Transverse colon (tissue), 4 donors: Measurements from ENCODE around the gene DCDC2C. TPM values are rescaled to one million over a fixed set of nuclear protein-coding genes. Genes with fewer than 3 reads are reported as not detected.

ENCODE experiments used
- DNase-seq: peaks from one replicate; pipeline ENCODE4 v3.0.0-alpha.2; 2019
- H3K27ac ChIP-seq, 4 donors: fragments of 200-600 bp; sonication (generic); 2 replicates each; pipeline ENCODE4 v1.5.1; 2016 to 2018; ENCODE audit warnings: inconsistent platforms in 4 of 4
- H3K27me3 ChIP-seq: fragments of 200-600 bp; sonication (generic); 2 replicates; pipeline ENCODE4 v1.5.1; 2017; ENCODE audit warnings: inconsistent platforms
- H3K36me3 ChIP-seq, 4 donors: fragments of 200-600 bp; sonication (generic); 2 replicates each; pipeline ENCODE4 v1.5.1; 2017 to 2019; ENCODE audit warnings: inconsistent platforms in 4 of 4
- H3K4me1 ChIP-seq, 4 donors: fragments of 200-600 bp; sonication (generic); 2 replicates each; pipeline ENCODE4 v1.5.1; 2017 to 2020; ENCODE audit warnings: inconsistent platforms in 4 of 4
- H3K4me3 ChIP-seq, 4 donors: fragments of 200-600 bp; sonication (generic); 1 replicate in 1 of 4; 2 replicates in 3 of 4; pipeline versions ENCODE4 v1.5.1 to v1.6.1; 2017 to 2019; ENCODE audit warnings: inconsistent platforms in 4 of 4
- H3K9me3 ChIP-seq, 2 donors: fragments of 200-600 bp; sonication (generic); 2 replicates each; pipeline ENCODE4 v1.5.1; 2017 to 2019; ENCODE audit warnings: inconsistent platforms in 2 of 2
- CTCF ChIP-seq, 5 experiments: fragments of 200-600 bp in 3 of 5; fragments of 450-650 bp in 2 of 5; sonication (generic) in 3 of 5; IDR thresholded peaks; 1 replicate in 2 of 5; 2 replicates in 3 of 5; pipeline ENCODE4 v1.5.1; 2016 to 2017; ENCODE audit warnings: antibody characterized with exemption in 5 of 5, inconsistent platforms in 3 of 5, mild to moderate bottlenecking in 2 of 5, moderate library complexity in 1 of 5
- EP300 ChIP-seq: sonication (generic); formaldehyde crosslinking; IDR thresholded peaks from one replicate; pipeline ENCODE4 v1.6.1; 2017; ENCODE audit warnings: antibody characterized with exemption, low read depth
- POLR2A ChIP-seq: fragments of 450-650 bp; IDR thresholded peaks from one replicate; pipeline ENCODE4 v1.6.1; 2016; ENCODE audit warnings: antibody characterized with exemption, mild to moderate bottlenecking, moderate library complexity
- POLR2AphosphoS5 ChIP-seq, 3 donors: sonication (generic); formaldehyde crosslinking; IDR thresholded peaks; one replicate each; pipeline ENCODE4 v1.6.1; 2016; ENCODE audit warnings: antibody characterized with exemption in 3 of 3
- WGBS, 2 donors: methylation state at CpG; one replicate each; pipeline ENCODE4 v1.1.5; 2018; ENCODE audit warnings: low coverage in 1 of 2; 5-methylcytosine and 5-hydroxymethylcytosine counted together
- in situ Hi-C, 4 donors: fragments of 200-750 bp; cut with MboI; loops; one replicate each; pipeline versions ENCODE4 v1.15.0 to v1.15.1; 2017; ENCODE audit warnings: low sequenced_read_pairs in 3 of 4, low pct_ligation_motif_present in 1 of 4, low pct_unique_long_range_greater_than_20kb in 1 of 4
- intact Hi-C: fragments of 100-400 bp; cut with DNase I; formaldehyde crosslinking; loops from one replicate; pipeline ENCODE4 v1.15.1; 2023; ENCODE audit warnings: low total_unique reads
- total RNA-seq, 4 donors: library from RNA; depleted of rRNA; stranded (reverse); fragments of >200 nt; gene quantifications; one replicate each; pipeline ENCODE4 v1.1.0, GENCODE V29; 2016

The DCDC2C gene
- total RNA-seq, 4 donors from 2014 or later = not detected

GRCh38 chr2:3876685-3877084, 173.3 kb downstream of the DCDC2C start:
- Histone ChIP-seq H3K9me3 (no peaks in the 10 kb centered on the region), H3K27me3 (no peaks in the 10 kb centered on the region), H3K4me3 (no peak overlapping the region), H3K27ac (no peak overlapping the region), H3K36me3 (no peaks in the 10 kb centered on the region), H3K4me1 (no peaks in the 10 kb centered on the region)
- in situ Hi-C loops = no loop called here
- TF ChIP-seq EP300 (no peak), CTCF (IDR thresholded peaks at IDR 0.05) (no peak), POLR2AphosphoS5 (IDR thresholded peaks at IDR 0.05) (no peak), POLR2A (no peak)
- no peak for DNase-seq
- intact Hi-C loops = no loop called here
- WGBS, 2 donors = 29 to 47% methylated on average over 1 to 3 of the region's 3 CpGs

DNA sequence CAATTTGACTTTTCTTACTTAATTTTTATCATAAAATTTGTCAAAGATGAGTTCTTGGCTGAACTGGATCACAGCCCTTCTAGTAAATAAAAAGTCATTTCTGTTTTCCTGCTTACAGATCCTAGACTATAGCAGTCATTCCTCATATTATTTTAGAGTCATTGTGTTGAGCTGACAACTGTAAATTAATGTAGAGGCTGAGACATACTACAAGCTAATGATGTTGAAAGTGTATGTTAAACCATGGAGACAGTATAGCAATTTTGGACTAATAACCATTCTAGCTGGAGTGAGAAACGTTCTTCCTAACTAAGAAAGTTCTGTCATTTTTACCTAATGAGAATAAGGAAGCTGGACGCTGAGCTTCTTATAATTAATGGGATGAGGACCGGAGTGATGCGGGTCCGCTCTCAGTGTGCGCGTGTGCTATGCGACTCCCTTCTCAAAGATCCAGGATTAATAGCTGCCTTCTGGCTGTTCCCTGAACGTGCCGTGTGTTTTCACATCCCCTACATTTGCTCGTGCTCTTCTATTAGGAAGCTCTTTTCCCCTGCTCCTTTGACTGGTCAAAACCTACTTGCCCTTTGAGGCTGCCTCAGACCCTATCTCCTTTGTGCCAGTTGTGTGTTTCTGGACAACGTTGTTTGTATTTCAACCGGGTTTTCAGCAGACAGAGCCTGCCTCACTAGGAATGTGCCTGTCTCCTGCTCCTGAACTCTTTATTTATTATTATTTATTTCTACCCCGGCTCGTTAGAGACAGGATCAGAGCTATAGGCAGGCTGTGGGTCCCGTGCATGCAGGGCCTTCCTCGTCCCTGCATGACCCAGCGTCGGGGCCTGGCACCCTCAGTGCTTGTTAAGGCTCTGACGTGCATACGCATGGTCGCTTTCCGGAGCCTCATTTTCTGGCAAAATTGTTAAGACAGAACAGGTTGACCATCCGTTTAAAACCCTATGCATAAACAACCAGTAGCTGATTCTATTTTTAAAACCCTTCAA, 182.6 kb downstream of the DCDC2C start:
- in situ Hi-C loops (no loop called here), intact Hi-C loops (no loop called here)
- H3K36me3 ChIP-seq = no peaks in the 10 kb centered on the region
- no peak for TF ChIP-seq CTCF (IDR thresholded peaks at IDR 0.05)
- TF ChIP-seq POLR2AphosphoS5 (IDR thresholded peaks at IDR 0.05) = no peak
- TF ChIP-seq EP300 = no peak
- TF ChIP-seq POLR2A = no peak
- no peak overlapping the region for H3K27ac ChIP-seq
- H3K4me3 ChIP-seq = no peak overlapping the region
- DNase-seq = no peak
- WGBS, 2 donors = 61 to 69% methylated on average over 14 to 24 of the region's 24 CpGs
- H3K4me1 ChIP-seq = no peaks in the 10 kb centered on the region
- no peaks in the 10 kb centered on the region for H3K27me3 ChIP-seq
- H3K9me3 ChIP-seq = no peaks in the 10 kb centered on the region

DNA sequence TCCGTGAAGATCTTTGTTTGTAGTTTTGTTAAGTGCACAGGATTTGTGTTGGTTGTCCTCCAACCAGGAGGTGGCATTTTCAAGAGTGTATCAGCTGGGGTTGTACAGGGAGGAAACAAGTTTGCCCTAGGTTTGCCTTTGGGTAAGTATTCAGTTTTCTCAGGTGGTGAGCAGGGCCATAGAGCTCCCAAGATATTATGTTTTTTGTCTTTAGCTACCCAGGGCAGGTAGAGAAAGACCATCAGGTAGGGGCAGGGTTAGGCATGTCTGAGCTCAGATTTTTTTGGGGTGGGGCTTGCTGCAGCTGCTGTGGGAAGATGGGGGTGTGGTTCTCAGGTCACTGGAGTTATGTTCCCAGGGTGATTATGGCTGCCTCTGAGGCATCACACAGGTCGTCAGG, 191.6 kb downstream of the DCDC2C start:
- TF ChIP-seq POLR2AphosphoS5 (IDR thresholded peaks at IDR 0.05) = no peak
- TF ChIP-seq EP300 = no peak
- no peak for TF ChIP-seq CTCF (IDR thresholded peaks at IDR 0.05)
- no peak for TF ChIP-seq POLR2A
- Histone ChIP-seq H3K27ac (no peak overlapping the region), H3K4me1 (no peaks in the 10 kb centered on the region), H3K36me3 (no peaks in the 10 kb centered on the region), H3K27me3 (no peaks in the 10 kb centered on the region), H3K4me3 (no peak overlapping the region), H3K9me3 (no peaks in the 10 kb centered on the region)
- WGBS, 2 donors = 76% methylated on average over 2 of the region's 2 CpGs; no CpG with 5 or more reads in 1 of the 2 donors
- no peak for DNase-seq
- in situ Hi-C loops (no loop called here), intact Hi-C loops (no loop called here)

Other genes with a start within 250 kb of the DCDC2C start
- 100 to 1,000 TPM in 1 of 4 donors, 10 to 100 TPM in 3; 44.1 to 110 (median 78.1) TPM for gene ADI1, start 184.0 kb upstream of the DCDC2C start, total RNA-seq
- 10 to 100 TPM in 2 of 4 donors, 1 to 10 TPM in 2; 7.4 to 12.4 (median 11.0) TPM for gene RNASEH1, start 145.2 kb upstream of the DCDC2C start, total RNA-seq
- gene RPS7, start 128.3 kb upstream of the DCDC2C start, total RNA-seq = 1,000 to 10,000 TPM; 1,279 to 3,433 (median 2,045) TPM
- gene COLEC11, start 108.5 kb upstream of the DCDC2C start, total RNA-seq = 1 to 10 TPM in 2 of 4 donors, not detected in 2; 1.6 to 2.0 TPM
- not detected for gene ALLC, start 45.4 kb upstream of the DCDC2C start, total RNA-seq